Measurements from ENCODE around the gene SCN2A.
A peak's percentile ranks its signal among the peaks of the same experiment; 100 is the strongest.
"Not testable (repeated sequence)": the region's sequence is repeated elsewhere in the genome, so short reads cannot be mapped to it uniquely, and the experiment has no call there.

The SCN2A gene

DNA sequence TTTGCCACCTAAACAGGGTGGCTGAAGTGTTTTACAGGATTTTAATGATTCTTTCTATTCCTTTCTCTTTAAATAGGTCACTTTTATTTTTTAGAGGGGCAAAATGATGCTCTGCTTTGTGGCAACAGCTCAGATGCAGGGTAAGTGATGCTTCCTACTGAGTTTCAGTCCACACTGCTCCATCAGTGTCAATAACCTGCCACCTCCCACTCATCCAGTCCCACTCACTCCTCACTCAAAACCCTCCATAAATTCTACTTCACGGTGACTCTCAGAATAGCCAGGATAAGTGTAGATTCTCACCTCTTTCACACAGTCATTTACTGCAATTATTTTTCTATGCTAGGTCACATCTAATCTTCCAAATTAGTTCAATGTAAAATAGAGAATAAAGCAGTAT is 72.7 kb downstream of the SCN2A start:
- TF ChIP-seq, protein P1, sequence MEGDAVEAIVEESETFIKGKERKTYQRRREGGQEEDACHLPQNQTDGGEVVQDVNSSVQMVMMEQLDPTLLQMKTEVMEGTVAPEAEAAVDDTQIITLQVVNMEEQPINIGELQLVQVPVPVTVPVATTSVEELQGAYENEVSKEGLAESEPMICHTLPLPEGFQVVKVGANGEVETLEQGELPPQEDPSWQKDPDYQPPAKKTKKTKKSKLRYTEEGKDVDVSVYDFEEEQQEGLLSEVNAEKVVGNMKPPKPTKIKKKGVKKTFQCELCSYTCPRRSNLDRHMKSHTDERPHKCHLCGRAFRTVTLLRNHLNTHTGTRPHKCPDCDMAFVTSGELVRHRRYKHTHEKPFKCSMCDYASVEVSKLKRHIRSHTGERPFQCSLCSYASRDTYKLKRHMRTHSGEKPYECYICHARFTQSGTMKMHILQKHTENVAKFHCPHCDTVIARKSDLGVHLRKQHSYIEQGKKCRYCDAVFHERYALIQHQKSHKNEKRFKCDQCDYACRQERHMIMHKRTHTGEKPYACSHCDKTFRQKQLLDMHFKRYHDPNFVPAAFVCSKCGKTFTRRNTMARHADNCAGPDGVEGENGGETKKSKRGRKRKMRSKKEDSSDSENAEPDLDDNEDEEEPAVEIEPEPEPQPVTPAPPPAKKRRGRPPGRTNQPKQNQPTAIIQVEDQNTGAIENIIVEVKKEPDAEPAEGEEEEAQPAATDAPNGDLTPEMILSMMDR (conservative IDR thresholded peaks at IDR 0.05; ENCODE audit: low read depth, low read length), result no peak
- H3K4me3 ChIP-seq (ENCODE audit: low read depth, low read length), result no peak overlapping the region
- DNase-seq (ENCODE audit: low read depth), result no peak

DNA sequence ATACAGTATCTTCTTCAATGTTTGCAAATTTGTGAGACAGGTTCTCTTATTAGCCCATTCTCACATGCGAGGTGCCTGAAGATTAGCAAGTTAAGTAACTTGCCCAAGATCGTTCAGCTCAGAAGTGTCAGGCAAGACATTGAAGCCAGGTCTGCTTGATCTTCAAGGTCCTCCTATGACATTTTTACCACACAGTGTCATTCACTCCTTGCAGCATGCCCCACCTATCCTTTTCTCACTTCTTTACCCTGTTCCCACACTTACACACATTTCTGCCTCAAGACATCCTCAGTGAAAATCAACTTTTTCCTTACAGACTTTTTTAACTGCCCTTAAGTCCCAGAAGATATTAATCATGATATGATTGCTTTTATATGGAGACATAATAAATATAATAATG is 73.8 kb downstream of the SCN2A start:
- H3K4me3 ChIP-seq (ENCODE audit: low read depth, low read length), result no peak overlapping the region
- TF ChIP-seq, protein P1 (conservative IDR thresholded peaks at IDR 0.05; ENCODE audit: low read depth, low read length), result no peak
- no peak for DNase-seq (ENCODE audit: low read depth)

DNA sequence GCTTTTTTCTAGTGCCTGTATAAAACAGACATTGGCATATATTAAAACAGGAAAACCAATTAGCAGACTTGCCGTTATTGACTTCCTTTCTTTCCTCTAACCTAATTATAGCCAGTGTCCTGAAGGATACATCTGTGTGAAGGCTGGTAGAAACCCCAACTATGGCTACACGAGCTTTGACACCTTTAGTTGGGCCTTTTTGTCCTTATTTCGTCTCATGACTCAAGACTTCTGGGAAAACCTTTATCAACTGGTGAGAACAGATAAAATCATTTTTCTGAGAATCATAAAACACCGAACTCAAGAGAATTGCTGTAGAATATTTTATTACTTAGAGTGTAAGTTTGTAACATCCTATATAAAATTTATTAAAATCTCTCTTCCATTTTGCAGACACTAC is 74.3 kb downstream of the SCN2A start:
- TF ChIP-seq, protein P1 (conservative IDR thresholded peaks at IDR 0.05; ENCODE audit: low read depth, low read length), result no peak
- no peak overlapping the region for H3K4me3 ChIP-seq (ENCODE audit: low read depth, low read length)

DNA sequence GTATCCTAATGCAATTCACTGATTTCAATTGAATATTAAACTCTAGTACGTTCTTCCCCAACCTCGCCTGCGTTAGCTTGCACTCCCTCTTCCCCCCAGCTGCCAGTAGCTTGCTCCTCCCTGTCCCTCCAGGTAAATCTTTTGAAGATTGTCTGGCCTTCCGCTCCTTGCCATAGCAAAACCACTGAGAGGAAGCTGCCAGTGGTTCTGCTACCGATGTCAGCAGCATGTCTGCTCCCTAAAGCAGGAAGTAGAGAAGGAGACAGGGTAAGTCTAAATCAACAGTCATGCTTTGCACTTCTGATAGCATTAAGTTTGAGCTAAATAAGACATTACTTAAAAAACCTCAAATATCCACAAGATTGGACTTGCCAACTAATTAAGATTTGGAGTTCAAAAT is 89.1 kb downstream of the SCN2A start:
- no peak overlapping the region for H3K4me3 ChIP-seq (ENCODE audit: low read depth, low read length)
- TF ChIP-seq, protein P1 (conservative IDR thresholded peaks at IDR 0.05; ENCODE audit: low read depth, low read length), result no peak
- no peak for DNase-seq (ENCODE audit: low read depth)

More for the DNA sequence above, 74.3 kb downstream of the SCN2A start:
- DNase-seq (ENCODE audit: low read depth), result no peak

DNA sequence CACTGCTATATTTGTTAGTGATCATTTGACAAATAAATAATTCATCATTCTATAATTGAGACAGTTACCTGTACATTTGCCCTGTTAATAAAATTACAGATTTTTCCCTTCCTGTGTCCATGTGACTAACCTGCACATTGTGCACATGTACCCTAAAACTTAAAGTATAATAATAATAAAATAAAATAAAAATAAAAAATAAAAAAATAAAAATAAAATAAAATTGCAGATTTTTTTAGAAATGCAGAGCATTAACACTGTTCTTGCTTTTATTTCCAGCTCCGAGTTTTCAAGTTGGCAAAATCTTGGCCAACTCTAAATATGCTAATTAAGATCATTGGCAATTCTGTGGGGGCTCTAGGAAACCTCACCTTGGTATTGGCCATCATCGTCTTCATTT is 105.1 kb downstream of the SCN2A start:
- not testable (repeated sequence) for DNase-seq (ENCODE audit: low read depth); H3K4me3 ChIP-seq (ENCODE audit: low read depth, low read length)

DNA sequence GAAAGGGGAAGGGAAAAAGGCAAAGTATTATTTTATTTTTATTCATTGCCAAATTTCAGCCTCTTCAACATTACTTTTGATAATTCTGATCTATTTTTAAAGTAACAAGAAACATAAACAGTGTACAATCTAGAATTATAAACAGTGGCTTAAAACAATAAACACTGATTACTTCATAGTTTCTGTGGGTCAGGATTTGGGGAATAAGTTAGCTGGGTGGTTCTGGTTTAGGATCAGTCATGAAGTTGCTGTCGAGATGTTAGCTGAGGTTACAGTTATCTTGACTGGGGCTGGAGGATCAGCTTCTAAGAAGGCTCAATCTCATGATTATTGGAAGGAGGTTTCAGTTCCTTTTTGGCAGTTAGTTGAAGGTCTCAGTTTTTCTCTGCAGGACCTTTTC is 109.2 kb downstream of the SCN2A start:
- TF ChIP-seq, protein P1 (conservative IDR thresholded peaks at IDR 0.05; ENCODE audit: low read depth, low read length), result no peak
- no peak overlapping the region for H3K4me3 ChIP-seq (ENCODE audit: low read depth, low read length)
- DNase-seq (ENCODE audit: low read depth), result no peak

DNA sequence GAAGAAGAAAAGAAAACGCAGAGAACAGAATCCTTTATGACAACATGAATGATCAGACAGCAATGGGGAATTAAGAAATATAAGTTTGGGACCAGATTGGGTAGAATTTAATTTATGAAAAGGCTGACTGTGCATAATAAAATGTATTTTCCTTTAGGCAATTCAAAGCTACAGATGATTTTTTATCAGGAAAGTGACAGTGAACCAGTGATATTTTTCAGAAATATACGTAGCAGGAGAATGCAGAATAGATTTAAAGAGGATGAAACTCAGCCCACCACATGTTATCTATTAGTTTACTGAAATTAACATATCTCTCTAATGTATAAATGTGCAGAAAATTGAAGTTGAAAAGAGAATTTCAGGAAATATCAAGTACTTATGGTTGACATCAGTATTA is 110.0 kb downstream of the SCN2A start:
- no peak overlapping the region for H3K4me3 ChIP-seq (ENCODE audit: low read depth, low read length)
- no peak for DNase-seq (ENCODE audit: low read depth)
- TF ChIP-seq, protein P1 (conservative IDR thresholded peaks at IDR 0.05; ENCODE audit: low read depth, low read length), result no peak

DNA sequence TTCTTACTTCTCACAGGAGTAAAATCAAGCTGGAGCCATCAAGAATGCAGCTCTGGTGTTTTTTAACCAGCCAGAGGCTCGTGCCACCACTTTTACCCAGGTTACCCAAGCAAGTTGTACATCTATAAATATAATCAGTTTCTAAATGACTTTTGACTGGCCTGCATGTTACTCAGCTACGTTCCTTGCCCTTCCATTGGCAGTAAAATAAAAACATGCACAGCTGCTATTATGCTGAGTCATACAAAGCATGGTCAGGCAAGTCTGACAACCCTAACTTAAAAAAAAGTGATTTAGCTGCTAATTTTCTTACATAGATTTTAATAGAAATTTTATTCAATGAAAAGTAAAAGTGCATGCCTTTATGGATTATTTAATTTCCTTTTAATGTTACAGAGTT is 118.5 kb downstream of the SCN2A start:
- DNase-seq (ENCODE audit: low read depth), result peak; percentile 82
- no peak overlapping the region for H3K4me3 ChIP-seq (ENCODE audit: low read depth, low read length)
- TF ChIP-seq, protein P1 (conservative IDR thresholded peaks at IDR 0.05; ENCODE audit: low read depth, low read length), result no peak

Measured in choroid plexus epithelial cell (primary cell).